Activated CD4-positive, alpha-beta T cell treated with anti-CD3 and anti-CD28 coated beads, Interleukin-2, amount 10 ng/mL, durations not matched to agents 24 days and 14 days (primary cell): ENCODE measurements around the gene PPP2R5C. TPM values are rescaled to one million over a fixed set of nuclear protein-coding genes. Genes with fewer than 3 reads are reported as not detected.

Source experiments
- DNase-seq: peaks from one replicate; pipeline ENCODE4 v3.0.0; 2022
- H3K27ac Mint-ChIP-seq: one replicate; pipeline ENCODE4 v1.8.0; 2022; ENCODE audit warnings: mild to moderate bottlenecking, mixed read lengths
- H3K27me3 Mint-ChIP-seq: one replicate; pipeline ENCODE4 v1.8.0; 2022; ENCODE audit warnings: mixed read lengths
- H3K36me3 Mint-ChIP-seq: one replicate; pipeline ENCODE4 v1.8.0; 2022; ENCODE audit warnings: low read depth, mild to moderate bottlenecking, mixed read lengths
- H3K4me1 Mint-ChIP-seq: one replicate; pipeline ENCODE4 v1.8.0; 2021; ENCODE audit warnings: mixed read lengths
- H3K4me3 Mint-ChIP-seq: one replicate; pipeline ENCODE4 v1.8.0; 2022; ENCODE audit warnings: mild to moderate bottlenecking, moderate library complexity, mixed read lengths
- H3K9me3 Mint-ChIP-seq: one replicate; pipeline ENCODE4 v1.8.0; 2021; ENCODE audit warnings: mixed read lengths
- intact Hi-C: fragments of 100-400 bp; cut with micrococcal nuclease; formaldehyde crosslinking; loops from one replicate; pipeline ENCODE4 v1.15.1; 2023
- total RNA-seq: library from RNA; stranded (reverse); gene quantifications from 2 replicates; pipeline ENCODE4 v1.2.3, GENCODE V29; 2022

The PPP2R5C gene
- total RNA-seq, 1 donor from 2014 or later = 181 TPM

- H3K27me3 Mint-ChIP-seq = peaks cover 2% of the 10 kb centered on the region
- no peaks in the 10 kb centered on the region for H3K36me3 Mint-ChIP-seq
These were observed 199.7 kb downstream of the PPP2R5C start for GRCh38 chr14:101961011-101961721.

GRCh38 chr14:101961746-101962502, 200.4 kb downstream of the PPP2R5C start:
- Mint-ChIP-seq H3K27me3 (peaks cover 2% of the 10 kb centered on the region), H3K9me3 (no peaks in the 10 kb centered on the region), H3K4me1 (peaks cover 27% of the 10 kb centered on the region), H3K27ac (no peak overlapping the region), H3K36me3 (no peaks in the 10 kb centered on the region), H3K4me3 (no peak overlapping the region)
- intact Hi-C loops = loop anchor here (1.0 to 5.0 kb wide), 5 partner anchors 134 to 630 kb away; partner anchors contain the start of genes CINP, RCOR1 and TECPR2
- no peak for DNase-seq

More at GRCh38 chr14:101961011-101961721, 199.7 kb downstream of the PPP2R5C start:
- intact Hi-C loops = loop anchor here (1.0 to 5.0 kb wide), 5 partner anchors 135 to 631 kb away; partner anchors contain the start of genes CINP, RCOR1 and TECPR2
- H3K4me1 Mint-ChIP-seq = peaks cover 24% of the 10 kb centered on the region
- peak; percentile 92 for DNase-seq
- no peak overlapping the region for H3K4me3 Mint-ChIP-seq
- no peaks in the 10 kb centered on the region for H3K9me3 Mint-ChIP-seq
- H3K27ac Mint-ChIP-seq = peak overlapping the region; percentile 78

- DNase-seq = no peak
- Mint-ChIP-seq H3K36me3 (no peaks in the 10 kb centered on the region), H3K4me1 (peaks cover 27% of the 10 kb centered on the region), H3K27ac (no peak overlapping the region), H3K27me3 (peaks cover 2% of the 10 kb centered on the region), H3K4me3 (no peak overlapping the region), H3K9me3 (no peaks in the 10 kb centered on the region)
- intact Hi-C loops = loop anchor here (5.0 kb wide), 3 partner anchors 400 to 630 kb away; partner anchors contain the start of genes CINP, RCOR1 and TECPR2
These were observed 201.0 kb downstream of the PPP2R5C start for GRCh38 chr14:101962503-101962874.

GRCh38 chr14:101963052-101963451, 201.5 kb downstream of the PPP2R5C start:
- H3K36me3 Mint-ChIP-seq = peaks cover 3% of the 10 kb centered on the region
- intact Hi-C loops = loop anchor here (5.0 kb wide), 3 partner anchors 399 to 629 kb away; partner anchors contain the start of genes CINP, RCOR1 and TECPR2
- no peak overlapping the region for H3K27ac Mint-ChIP-seq
- DNase-seq = no peak
- H3K27me3 Mint-ChIP-seq = peaks cover 2% of the 10 kb centered on the region
- no peaks in the 10 kb centered on the region for H3K9me3 Mint-ChIP-seq
- no peak overlapping the region for H3K4me3 Mint-ChIP-seq
- H3K4me1 Mint-ChIP-seq = peaks cover 32% of the 10 kb centered on the region

- intact Hi-C loops = loop anchor here (1.0 to 5.0 kb wide), 10 partner anchors 15 to 629 kb away; partner anchors contain the start of genes CINP, HSP90AA1, PPP2R5C and RCOR1
- peaks cover 2% of the 10 kb centered on the region for H3K27me3 Mint-ChIP-seq
- peaks cover 33% of the 10 kb centered on the region for H3K4me1 Mint-ChIP-seq
- H3K36me3 Mint-ChIP-seq = peaks cover 4% of the 10 kb centered on the region
- no peaks in the 10 kb centered on the region for H3K9me3 Mint-ChIP-seq
- no peak for DNase-seq
- H3K4me3 Mint-ChIP-seq = peak overlapping the region; percentile 40
- no peak overlapping the region for H3K27ac Mint-ChIP-seq
These were observed 202.3 kb downstream of the PPP2R5C start for GRCh38 chr14:101963656-101964296.

- intact Hi-C loops = loop anchor here (1.0 to 5.0 kb wide), 10 partner anchors 16 to 628 kb away; partner anchors contain the start of genes CINP, HSP90AA1, PPP2R5C and RCOR1
- Mint-ChIP-seq H3K4me1 (peaks cover 36% of the 10 kb centered on the region), H3K9me3 (no peaks in the 10 kb centered on the region), H3K27me3 (peaks cover 2% of the 10 kb centered on the region), H3K4me3 (peak within 1 kb of the TSS; percentile 94), H3K27ac (peak within 1 kb of the TSS; percentile 94), H3K36me3 (peaks cover 8% of the 10 kb centered on the region)
- peak; percentile 98 for DNase-seq
These were observed 203.0 kb downstream of the PPP2R5C start, which contains the start of gene DYNC1H1 for GRCh38 chr14:101964297-101965180. Gene DYNC1H1, plus strand, starts transcription at chr14:101964573. Its CDS starts 119 bp downstream, at chr14:101964692.

GRCh38 chr14:101965181-101965544, 203.7 kb downstream of the PPP2R5C start:
- Mint-ChIP-seq H3K36me3 (peaks cover 11% of the 10 kb centered on the region), H3K4me1 (peaks cover 37% of the 10 kb centered on the region), H3K27me3 (peaks cover 2% of the 10 kb centered on the region), H3K4me3 (peak overlapping the region; percentile 91), H3K9me3 (no peaks in the 10 kb centered on the region), H3K27ac (peak overlapping the region; percentile 89)
- intact Hi-C loops = loop anchor here (2.0 kb wide), 5 partner anchors 56 to 258 kb away; partner anchors contain the start of genes HSP90AA1, PPP2R5C and WDR20
- peak; percentile 92 for DNase-seq

GRCh38 chr14:101965770-101966722, 204.5 kb downstream of the PPP2R5C start:
- H3K27me3 Mint-ChIP-seq = peaks cover 2% of the 10 kb centered on the region
- intact Hi-C loops = loop anchor here (2.0 kb wide), 5 partner anchors 55 to 259 kb away; partner anchors contain the start of genes HSP90AA1, PPP2R5C and WDR20
- peak overlapping the region; percentile 42 for H3K27ac Mint-ChIP-seq
- peak overlapping the region; percentile 91 for H3K4me3 Mint-ChIP-seq
- peaks cover 33% of the 10 kb centered on the region for H3K4me1 Mint-ChIP-seq
- peaks cover 13% of the 10 kb centered on the region for H3K36me3 Mint-ChIP-seq
- DNase-seq = no peak
- H3K9me3 Mint-ChIP-seq = no peaks in the 10 kb centered on the region

- peak overlapping the region; percentile 67 for H3K4me3 Mint-ChIP-seq
- peaks cover 30% of the 10 kb centered on the region for H3K4me1 Mint-ChIP-seq
These were observed 205.2 kb downstream of the PPP2R5C start for GRCh38 chr14:101966742-101967141.

GRCh38 chr14:101968186-101968585, 206.7 kb downstream of the PPP2R5C start:
- no peaks in the 10 kb centered on the region for H3K9me3 Mint-ChIP-seq
- peak overlapping the region; percentile 73 for H3K27ac Mint-ChIP-seq
- H3K36me3 Mint-ChIP-seq = peaks cover 15% of the 10 kb centered on the region
- DNase-seq = no peak
- intact Hi-C loops = no loop called here
- H3K4me1 Mint-ChIP-seq = peaks cover 38% of the 10 kb centered on the region
- no peaks in the 10 kb centered on the region for H3K27me3 Mint-ChIP-seq
- H3K4me3 Mint-ChIP-seq = peak overlapping the region; percentile 5

More at GRCh38 chr14:101966742-101967141, 205.2 kb downstream of the PPP2R5C start:
- Mint-ChIP-seq H3K9me3 (no peaks in the 10 kb centered on the region), H3K27ac (peak overlapping the region; percentile 65), H3K27me3 (no peaks in the 10 kb centered on the region), H3K36me3 (peaks cover 13% of the 10 kb centered on the region)
- intact Hi-C loops = no loop called here
- no peak for DNase-seq

- H3K4me1 Mint-ChIP-seq = peaks cover 33% of the 10 kb centered on the region
These were observed 208.0 kb downstream of the PPP2R5C start for GRCh38 chr14:101969481-101969880.

More at GRCh38 chr14:101969481-101969880, 208.0 kb downstream of the PPP2R5C start:
- Mint-ChIP-seq H3K27me3 (no peaks in the 10 kb centered on the region), H3K4me3 (no peak overlapping the region), H3K9me3 (no peaks in the 10 kb centered on the region), H3K27ac (no peak overlapping the region), H3K36me3 (peaks cover 15% of the 10 kb centered on the region)
- intact Hi-C loops = no loop called here
- DNase-seq = no peak
